GM18868 (cell line): ENCODE results near the gene PWWP2B.
A peak's percentile ranks its signal among the peaks of the same experiment; 100 is the strongest.

Experiments used
- ATAC-seq: cut with Tn5 transposase; IDR thresholded peaks from one replicate; pipeline ENCODE4 v1.9.1; 2021; ENCODE audit warnings: mild to moderate bottlenecking, moderate library complexity; ENCODE audit not compliant: unreplicated experiment

PWWP2B gene

DNA sequence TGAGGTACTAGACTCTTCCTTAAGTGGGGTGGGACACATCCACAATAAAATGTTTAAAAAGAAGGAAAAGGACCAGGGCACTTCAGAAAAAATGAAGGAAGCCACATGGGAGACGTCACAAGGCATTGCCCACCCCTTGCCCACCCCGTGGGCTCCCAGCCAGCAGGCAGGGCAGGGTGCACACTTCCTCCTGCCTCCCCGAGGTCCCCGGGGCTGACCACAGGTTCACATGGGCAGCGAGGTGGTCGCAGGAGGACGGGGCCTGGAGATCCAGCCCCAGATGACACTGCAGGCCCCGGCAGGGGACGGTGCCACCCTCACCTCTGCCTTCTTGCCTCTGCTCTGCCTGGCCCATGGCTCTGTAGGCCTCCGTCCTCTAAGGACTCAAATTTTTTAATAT, 45.6 kb downstream of the PWWP2B start:
- no peak for ATAC-seq

DNA sequence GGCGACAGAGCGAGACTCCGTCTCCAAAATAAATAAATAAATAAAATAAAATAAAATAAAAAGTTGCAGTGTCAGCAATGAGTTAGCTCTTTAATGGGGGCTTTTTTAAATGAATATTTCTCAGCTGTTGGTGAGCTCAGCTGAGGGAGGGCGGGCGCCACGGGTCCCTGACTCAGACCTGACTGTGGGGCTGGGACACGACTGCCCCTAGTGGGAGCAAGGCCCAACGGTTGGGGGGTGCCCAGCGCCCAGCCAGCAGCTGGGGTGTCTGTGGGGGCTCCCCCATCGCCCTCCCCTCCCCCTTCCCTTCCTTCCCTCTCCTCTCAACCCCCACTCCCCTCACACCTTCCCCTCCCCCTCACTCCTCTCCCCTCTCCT, 46.6 kb downstream of the PWWP2B start:
- ATAC-seq = peak; percentile 61

DNA sequence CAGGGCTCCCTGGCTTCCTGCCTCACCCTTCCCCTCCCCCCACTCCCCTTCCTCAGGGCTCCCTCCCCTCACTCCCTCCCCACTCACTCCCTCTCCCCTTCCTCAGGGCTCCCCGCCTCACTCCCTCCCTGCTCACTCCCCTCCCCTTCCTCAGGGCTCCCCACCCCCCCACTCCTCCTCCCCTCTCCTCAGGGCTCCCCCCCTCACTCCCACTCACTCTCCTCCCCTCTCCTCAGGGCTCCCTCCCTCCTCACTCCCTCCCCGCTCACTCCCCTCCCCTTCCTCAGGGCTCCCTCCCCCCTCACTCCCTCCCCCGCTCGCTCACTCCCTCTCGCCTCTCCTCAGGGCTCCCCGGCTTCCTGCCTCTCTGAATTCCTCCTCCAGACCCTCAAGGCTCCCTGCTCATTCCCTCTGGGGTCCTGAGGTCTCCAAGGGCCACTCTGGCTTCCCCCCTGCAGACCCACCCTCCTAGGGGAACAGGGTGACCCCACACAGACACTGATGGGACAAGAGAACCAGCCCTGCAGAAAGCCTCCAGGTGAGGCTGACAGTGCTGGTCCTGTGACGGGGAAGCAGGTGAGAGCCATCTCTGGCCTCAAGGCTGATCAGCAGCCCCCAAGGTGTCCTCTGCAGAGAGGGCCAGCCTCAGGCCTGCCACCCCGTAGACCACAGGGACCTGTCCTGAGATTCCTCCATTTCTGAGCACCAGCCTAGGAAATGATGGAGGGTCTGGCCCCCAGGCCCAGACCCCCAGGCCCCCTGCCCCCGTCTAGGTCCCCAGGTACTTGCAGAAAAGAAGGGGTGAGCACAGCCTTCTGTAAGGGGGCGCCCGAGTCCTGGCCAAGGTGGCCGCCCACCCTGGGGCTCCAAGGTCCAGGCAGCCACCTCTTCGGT, 47.2 kb downstream of the PWWP2B start:
- no peak for ATAC-seq

DNA sequence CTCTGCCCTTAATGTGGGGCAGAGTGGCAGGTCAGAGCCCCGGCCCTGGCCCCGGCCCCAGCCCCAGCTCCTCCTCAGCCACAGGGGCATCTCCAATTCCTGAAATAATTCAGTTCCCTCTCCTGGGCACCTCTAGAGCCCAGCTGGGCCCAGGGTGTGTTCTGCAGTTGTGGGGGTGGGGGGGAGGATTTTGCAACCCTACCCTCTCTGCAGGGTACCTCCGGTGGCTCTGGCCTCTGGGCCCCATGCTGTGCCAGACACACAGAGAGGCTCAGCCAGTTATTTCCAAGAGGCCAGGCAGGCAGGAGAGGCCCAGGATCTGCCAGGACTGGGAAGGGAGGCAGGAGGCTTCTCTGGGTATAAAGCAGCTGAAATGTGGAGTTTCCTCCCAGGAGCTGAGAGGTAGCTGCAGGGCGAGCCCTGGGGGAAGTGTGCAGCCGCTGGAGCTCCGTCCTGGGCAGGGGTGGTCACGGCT, 47.9 kb downstream of the PWWP2B start:
- no peak for ATAC-seq

DNA sequence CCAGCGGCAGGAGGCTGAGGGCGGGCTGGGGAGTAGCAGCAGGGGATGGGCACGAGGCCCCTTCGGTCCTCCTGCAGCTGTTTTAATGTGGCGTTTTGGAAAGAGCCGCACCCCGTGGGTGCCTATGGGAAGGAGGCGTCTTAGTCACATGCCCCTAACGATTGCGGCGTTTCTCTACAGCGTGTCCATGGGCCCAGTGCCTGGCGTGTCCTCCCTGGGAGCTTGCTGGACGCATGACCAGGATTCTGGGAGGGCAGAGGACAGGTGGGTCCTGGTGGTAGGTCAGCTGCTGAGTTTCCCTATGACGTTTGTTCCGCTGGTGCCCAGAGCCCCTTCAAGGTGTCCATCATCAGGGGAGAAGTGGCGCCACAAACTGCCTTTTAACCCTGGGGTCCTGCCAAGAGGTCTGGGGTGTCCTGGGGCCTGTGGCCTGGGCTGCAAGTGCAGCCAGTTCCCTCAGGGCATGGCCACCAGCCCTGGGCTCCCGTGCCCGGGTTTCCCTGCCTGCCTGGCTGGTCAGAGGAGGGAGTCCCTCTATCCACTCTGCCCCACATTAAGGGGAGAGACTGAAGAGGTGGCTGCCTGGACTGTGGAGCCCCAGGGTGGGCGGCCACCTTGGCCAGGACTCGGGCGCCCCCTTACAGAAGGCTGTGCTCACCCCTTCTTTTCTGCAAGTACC, 48.7 kb downstream of the PWWP2B start:
- ATAC-seq = no peak

DNA sequence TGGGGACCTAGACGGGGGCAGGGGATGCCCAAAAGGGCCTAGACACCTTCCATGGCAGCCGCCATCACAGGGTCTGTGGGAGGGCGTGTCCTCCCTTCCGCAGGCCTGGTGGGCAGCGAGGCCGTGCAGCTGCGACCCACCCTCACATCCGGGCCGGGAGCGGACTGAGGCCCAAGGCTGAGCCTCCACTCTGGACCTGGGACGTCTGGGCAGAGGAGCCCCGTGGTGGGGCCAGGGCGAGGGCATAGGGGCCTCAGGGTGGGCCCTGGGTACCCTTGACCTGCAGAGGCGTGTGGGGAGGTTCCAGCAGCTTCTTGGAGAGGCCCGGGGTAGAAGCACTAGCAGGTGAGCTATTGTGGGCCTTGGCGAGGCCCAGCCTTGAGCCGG, 49.2 kb downstream of the PWWP2B start:
- no peak for ATAC-seq

DNA sequence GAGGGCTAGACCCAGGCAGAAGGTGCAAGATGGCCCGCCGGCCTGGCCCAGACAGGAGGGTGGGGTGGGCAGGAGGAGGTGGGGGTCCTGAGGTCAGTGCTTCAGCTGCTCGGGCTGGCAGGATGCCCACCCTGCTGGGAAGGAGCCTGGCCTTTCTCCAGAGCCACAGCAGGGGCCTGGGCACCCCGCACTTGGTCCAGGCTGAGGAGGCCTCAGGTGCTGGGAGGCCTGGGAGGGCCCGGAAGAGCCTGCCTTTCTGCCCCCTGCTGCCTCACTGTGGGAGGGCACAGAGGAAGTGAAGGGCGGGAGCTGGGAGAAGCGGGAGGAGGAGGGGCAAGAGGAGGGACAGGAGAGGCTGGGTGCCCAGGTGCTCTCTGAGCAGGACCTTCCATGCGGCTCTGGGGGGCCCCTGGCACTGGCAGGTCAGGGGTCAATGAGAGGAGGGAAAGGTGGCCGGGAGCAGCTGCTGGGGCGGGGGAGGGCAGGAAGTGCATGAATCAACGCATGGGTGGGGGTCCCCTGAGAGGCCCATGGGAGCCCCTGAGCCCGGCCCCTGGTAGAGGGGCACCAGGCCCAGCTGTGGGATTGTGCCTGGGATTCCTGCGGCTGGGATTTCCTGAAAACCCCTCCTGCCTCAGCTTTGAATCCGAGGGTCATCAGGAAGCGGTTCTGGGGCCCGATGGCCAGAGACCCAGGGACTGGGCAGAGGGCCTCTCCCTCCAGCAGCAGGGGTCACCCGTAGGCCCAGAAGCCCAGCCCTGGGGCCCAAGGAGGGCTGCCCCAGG, 49.9 kb downstream of the PWWP2B start:
- peak; percentile 71 for ATAC-seq

DNA sequence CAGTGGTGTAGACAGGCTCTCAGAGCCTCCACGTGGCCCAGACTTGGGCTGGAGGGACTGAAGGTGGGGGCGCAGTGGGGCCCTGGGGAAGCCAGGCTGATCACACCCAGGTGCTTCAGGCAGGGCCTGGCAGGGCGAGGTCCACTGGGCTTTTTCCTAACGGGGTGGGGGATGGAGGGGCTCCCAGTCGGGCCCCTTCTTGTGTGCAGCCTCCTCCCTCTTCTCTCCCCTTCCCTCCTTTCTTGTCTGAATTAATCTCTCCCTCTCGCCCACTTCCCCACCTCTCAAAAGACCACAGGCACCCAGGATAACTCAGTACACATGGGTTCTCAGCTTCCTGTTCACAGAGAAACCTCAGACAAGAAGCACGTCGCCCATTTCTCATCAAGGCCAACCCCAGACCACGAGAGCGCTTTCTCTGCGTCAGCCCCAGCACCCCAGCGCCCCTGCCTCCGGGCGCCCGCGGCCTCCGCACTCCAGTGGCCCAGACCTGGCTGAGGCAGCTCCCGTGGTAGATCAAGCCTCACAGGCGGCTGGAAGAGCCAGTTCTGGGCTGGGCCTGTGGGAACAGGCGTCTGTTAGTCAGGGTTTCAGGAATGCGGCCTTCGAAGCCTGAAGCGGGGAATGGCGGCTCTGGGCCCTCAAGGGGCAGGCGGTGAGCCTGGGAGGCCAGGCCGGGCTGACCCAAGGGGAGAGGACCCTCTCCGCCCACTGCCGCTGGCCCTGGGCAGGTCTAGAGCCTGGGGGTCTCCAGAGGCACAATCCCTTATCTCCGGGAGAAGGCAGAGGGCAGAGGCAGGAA, 50.6 kb downstream of the PWWP2B start:
- ATAC-seq = no peak

DNA sequence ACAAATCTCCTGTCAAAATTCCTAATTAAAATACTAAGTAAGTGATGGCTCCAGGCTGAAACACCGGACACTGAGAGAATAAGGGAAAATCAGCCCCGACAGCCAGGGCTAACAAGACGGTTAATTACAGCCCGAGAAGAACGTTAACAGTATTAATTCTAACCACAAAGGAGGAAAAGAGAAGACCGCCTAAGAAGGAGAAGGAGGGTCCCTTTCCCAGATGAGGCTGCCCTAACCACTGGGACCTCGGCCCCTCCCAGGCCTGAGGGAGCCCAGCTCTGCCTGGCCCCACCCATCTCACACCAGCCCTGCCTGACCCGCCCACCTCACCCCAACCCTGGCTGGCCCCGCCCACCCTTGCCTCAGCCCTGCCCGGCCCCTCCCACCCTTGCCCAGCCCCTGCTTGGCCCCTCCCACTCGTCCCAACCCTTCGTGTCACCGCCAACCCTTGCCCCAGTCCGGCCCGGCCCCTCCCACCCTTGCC, 51.3 kb downstream of the PWWP2B start:
- ATAC-seq = no peak

DNA sequence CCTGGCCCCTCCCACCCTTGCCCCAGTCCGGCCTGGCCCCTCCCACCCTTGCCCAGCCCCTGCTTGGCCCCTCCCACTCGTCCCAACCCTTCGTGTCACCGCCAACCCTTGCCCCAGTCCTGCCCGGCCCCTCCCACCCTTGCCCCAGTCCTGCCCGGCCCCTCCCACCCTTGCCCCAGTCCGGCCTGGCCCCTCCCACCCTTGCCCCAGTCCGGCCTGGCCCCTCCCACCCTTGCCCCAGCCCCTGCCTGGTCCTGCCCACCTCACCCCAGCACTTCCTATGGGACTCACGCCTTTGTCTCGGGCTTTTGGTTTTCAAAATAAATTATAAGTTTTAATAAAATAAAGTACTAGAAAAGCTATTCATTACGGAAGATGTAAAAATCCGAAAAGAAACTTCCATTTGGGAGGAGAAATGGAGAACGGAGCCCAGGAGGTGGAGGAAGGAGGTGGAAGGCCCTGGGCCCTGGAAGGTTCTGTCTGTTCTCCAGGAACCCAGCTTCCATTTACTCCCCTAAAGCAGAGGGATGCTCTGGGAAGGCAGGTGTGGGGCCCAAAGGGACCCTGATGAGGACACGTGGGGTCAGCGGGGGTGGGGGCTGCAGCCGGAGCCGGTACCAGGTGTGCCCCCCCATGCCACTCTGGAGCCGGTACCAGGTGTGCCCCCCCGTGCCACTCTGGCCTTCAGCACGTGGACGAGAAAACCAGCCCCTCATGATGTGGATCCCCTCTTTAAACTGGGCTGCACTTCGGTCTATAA, 52.2 kb downstream of the PWWP2B start:
- ATAC-seq = no peak

DNA sequence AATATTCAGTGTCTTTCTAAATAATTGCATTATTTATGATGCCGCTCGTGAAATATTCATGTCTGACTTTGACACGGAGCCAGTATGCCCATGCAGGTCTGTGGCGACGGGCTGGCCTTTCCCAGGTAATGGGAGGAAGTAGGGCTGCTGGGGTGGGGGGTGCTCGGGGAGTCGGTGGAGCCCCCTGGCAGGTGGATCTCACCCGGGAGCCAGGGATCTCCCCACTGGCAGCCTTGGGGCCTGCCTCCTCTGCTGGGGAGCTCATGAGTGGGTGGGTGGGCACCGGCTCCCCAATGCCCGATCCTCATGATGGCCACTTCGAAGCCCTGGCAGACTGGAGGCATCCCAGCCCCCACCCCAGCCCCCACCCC, 52.8 kb downstream of the PWWP2B start:
- no peak for ATAC-seq

DNA sequence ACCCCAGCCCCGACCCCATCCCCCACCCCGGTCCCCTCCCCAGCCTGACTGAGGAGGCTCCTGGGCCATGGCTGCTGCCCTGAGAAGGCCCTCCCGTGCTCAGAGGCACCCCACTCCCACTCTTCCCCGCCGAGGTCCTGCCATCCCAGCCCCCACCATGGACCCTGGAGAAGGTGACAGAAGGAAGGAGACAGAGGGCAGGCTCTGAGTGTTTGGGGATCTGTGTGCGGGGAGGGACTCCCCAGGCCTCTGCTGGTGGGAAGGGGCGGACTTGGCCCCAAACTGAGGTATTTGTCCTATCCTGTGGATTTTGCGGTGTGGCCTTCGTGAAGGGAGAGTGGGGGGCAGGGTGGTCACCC, 53.4 kb downstream of the PWWP2B start:
- no peak for ATAC-seq

DNA sequence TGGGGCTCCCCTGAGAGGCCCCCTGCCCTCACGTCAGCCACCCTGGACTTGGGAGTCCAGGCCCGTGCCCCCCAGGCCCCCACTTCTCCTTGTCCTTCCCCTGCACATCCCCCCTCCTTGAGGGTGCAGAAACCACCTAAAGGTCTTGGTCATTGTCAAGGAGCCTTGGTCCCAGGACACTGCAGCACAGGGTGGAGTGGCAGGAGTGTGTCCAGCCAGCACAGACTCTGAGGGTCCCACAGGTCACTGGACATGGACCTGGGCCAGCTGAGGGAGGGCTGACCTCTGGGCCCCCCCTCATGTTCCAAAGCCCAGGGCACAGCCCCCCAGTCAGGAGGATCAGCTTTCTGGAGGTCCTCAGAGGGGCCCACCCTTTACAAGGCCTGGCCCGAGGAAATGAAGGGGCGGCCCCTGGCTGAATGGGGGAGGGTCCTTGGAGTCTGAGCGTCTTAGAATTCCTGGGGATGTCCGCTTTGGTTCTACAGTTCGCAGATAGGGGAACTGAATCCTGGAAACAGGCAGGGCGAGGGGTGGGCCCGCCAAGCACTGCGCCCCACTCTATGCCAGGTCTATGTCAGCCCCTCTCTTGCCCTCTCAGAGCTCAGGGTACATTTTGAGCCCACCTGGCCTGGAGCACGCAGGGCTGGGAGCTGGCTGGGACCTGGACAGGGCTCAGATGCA, 54.0 kb downstream of the PWWP2B start:
- ATAC-seq = no peak

DNA sequence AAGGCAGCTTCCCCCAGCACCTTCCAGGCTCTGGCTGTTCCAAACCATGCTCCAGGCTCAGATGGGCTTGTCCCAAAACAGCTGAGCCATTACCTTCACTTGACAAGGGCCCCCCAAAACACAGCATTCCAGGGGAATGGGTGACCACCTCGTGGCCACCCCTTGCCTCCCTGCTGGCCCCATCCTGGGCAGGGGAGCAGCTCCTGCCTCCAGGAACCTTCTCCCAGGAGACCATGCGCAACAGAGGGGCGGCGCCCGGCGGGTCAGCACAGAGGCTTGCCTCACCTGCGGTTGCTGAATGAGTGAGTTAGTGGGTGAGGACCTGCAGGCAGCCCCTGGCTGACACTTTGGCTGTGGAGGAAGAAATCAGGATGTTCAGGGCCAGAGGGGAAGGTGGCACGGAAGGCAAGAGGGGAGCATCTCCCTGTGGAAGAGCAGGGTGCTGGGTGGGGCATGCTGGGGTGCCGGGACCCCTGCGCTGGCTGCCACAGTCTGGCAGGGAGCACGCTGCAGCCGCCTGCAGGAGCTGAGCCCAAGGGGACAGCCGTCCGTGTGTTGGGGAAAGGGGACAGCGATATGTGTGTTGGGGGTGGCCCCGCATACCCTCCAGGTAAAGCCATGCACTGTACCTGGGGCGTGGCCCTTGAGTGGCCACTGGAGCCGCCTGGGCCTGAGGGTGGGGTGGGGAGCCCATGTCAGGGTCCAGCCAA, 54.7 kb downstream of the PWWP2B start:
- no peak for ATAC-seq

DNA sequence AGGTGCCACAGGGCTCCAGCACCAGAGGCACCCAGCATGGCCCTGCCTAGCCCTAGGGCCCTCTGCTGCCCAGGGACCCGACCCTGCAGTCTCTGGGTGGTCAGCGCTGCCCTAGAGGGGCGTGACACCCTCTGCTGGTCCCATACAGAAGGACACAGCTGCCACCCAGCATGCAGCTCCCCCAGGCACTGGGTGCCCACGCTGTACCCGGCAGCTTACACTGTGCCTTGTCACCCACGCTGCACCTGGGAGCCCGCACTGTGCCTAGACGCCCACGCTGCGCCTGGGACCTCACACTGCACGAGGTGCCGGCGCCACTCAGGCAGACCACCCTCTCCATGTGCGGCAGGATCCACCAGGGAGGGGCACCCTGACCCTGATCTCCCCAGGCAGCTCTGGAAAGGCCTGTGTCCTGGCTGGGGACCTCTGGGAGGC, 55.2 kb downstream of the PWWP2B start:
- ATAC-seq = no peak

DNA sequence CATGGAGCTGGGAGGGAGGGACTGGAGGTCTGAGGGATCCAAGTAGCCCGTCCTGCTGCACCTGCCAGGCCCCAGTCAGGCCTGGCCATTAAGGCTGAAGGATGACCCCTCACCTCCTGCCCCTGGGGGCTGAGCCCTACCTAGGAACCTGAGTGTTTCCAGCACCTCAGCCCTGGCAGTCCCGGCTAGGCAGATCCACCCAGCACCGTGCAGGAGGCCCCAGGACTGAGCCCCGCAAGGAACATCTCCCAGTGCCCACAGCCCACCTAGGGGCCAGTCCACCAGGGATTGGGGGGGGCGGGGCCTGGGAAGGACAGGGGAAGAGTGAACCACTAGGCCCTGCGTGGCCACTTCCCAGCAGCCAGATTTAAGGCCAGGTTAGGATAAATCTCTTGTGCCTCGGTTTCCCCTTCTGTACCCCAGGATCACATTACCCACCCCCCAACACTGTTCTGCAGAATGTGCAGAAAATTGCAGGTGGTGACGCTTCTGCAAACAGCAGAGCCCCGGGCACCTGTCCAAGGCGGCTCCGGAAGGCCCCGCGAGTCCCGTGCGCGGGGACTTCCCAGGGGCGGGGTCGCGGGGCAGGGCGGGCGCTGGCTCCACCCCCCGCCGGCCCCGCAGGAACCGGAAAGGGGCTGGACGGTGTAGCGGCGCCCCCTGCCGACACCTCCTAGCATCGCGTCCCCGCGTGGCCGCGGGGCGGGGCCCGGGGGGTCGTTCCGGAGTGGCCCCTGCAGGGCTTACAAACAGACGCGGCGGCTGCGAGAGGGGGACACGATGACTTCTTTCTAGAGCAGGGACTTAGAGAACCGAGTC, 55.9 kb downstream of the PWWP2B start:
- peak; percentile 83 for ATAC-seq

DNA sequence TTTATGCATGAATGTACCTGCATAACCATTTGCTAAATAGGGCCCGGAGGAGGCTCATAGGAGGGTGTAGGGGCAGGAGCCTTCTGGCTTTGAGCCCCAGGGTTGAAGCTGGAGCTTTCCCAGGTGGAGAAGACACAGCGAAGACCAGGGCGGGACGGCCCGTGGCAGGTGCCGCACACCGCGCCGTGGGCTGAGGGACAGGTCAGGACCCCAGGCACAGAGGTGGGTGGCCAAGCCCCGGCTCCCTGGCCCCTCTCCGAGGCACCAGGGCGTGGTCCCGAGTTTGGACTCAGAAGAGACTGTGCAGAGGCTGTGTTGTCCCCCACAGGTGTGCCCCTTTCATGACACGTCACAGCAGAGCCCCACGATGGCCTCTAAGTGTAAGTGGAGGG, 56.5 kb downstream of the PWWP2B start:
- no peak for ATAC-seq
